ENCODE data around the gene CCR5AS.
A peak's percentile ranks its signal among the peaks of the same experiment; 100 is the strongest.

Gene CCR5AS

GRCh38 chr3:46406788-46407611 is at the start of gene CCR5AS, which contains the start of gene CCRL2:
TSS of gene CCR5AS (minus strand) at chr3:46407066.
TSS of gene CCRL2 (plus strand) at chr3:46407259. CDS start at chr3:46408080, 821 bp downstream.
- DNase-seq (ENCODE audit: low read depth) = peak; percentile 62
- peak within 1 kb of the TSS; percentile 31 for H3K4me3 ChIP-seq (ENCODE audit: low read depth, low read length)
- TF ChIP-seq, protein P1, sequence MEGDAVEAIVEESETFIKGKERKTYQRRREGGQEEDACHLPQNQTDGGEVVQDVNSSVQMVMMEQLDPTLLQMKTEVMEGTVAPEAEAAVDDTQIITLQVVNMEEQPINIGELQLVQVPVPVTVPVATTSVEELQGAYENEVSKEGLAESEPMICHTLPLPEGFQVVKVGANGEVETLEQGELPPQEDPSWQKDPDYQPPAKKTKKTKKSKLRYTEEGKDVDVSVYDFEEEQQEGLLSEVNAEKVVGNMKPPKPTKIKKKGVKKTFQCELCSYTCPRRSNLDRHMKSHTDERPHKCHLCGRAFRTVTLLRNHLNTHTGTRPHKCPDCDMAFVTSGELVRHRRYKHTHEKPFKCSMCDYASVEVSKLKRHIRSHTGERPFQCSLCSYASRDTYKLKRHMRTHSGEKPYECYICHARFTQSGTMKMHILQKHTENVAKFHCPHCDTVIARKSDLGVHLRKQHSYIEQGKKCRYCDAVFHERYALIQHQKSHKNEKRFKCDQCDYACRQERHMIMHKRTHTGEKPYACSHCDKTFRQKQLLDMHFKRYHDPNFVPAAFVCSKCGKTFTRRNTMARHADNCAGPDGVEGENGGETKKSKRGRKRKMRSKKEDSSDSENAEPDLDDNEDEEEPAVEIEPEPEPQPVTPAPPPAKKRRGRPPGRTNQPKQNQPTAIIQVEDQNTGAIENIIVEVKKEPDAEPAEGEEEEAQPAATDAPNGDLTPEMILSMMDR (conservative IDR thresholded peaks at IDR 0.05; ENCODE audit: low read depth, low read length) = no peak

DNA sequence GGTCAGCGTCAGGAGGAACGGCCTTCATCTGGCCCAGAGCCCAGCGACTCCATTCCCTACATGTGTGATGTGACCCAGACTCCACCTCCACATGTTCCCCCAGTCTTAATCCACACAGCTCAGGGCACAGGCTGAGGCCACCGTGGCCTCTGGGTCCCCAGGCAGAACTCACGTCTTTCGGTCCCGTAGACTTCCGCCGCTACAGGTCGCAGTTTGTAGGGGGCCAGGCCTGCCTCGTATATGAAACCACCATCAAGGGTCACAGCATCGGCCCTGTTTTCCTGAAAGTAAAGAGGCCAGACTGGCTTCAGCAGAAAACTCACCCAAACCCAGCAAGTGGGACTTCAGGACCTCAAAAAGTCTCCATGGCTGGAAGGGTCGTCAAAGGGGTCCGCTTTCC is 49.3 kb upstream of the CCR5AS start:
- TF ChIP-seq, protein P1 (conservative IDR thresholded peaks at IDR 0.05; ENCODE audit: low read depth, low read length) = no peak
- no peak overlapping the region for H3K4me3 ChIP-seq (ENCODE audit: low read depth, low read length)
- no peak for DNase-seq (ENCODE audit: low read depth)

DNA sequence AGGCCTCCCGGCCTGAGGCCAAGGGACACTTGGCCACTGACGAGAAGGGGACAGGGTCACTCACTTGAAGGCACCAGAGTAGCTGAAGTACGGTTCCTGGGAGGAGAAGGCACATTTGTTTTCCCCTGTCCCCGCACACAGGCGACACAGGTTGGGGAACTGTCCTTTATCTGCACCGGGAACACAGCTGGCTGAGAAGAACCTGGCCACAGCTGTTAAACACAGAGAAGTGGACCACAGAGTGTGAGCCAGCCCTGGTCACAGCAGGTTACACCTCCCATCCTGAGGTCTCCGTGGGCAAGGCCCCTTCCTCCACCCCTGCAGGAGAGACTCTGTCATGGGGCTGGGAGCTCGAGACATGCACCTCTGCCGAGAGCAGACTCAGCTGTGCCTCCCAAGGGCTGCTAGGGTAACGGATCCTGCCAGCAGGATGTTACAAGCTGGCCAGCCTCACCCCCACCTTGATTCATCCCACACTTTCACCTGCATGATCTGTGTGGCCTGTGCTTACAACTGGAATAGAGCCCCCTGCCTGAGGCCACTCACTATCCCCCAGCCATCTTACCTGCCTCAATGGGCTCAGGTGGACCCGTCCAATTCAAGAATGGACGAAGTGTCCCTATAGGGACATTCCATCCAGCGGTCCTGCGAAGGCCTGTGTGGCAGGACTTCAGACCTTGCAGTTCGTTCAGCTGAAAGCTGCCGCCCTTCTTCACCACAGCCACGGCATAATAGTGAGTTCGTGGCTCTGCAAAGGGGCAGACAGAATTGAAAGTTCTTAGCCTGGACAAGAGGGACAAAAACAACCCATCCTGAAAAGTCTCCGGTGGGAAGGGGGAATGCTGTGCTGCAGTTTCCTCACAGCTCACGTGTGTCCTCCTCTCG is 48.6 kb upstream of the CCR5AS start:
- H3K4me3 ChIP-seq (ENCODE audit: low read depth, low read length) = no peak overlapping the region
- DNase-seq (ENCODE audit: low read depth) = no peak
- TF ChIP-seq, protein P1 (conservative IDR thresholded peaks at IDR 0.05; ENCODE audit: low read depth, low read length) = no peak

GRCh38 chr3:46454606-46455005 is 47.7 kb upstream of the CCR5AS start:
- no peak for DNase-seq (ENCODE audit: low read depth)
- no peak overlapping the region for H3K4me3 ChIP-seq (ENCODE audit: low read depth, low read length)
- TF ChIP-seq, protein P1 (conservative IDR thresholded peaks at IDR 0.05; ENCODE audit: low read depth, low read length) = no peak

GRCh38 chr3:46454209-46454595 is 47.3 kb upstream of the CCR5AS start:
- TF ChIP-seq, protein P1 (conservative IDR thresholded peaks at IDR 0.05; ENCODE audit: low read depth, low read length) = no peak
- no peak overlapping the region for H3K4me3 ChIP-seq (ENCODE audit: low read depth, low read length)
- DNase-seq (ENCODE audit: low read depth) = no peak

- DNase-seq (ENCODE audit: low read depth) = no peak
- H3K4me3 ChIP-seq (ENCODE audit: low read depth, low read length) = no peak overlapping the region
- TF ChIP-seq, protein P1 (conservative IDR thresholded peaks at IDR 0.05; ENCODE audit: low read depth, low read length) = no peak
Observed at GRCh38 chr3:46453526-46454208, 46.8 kb upstream of the CCR5AS start.
